HL-60 (cell line): Measurements from ENCODE around the gene ZNF575.

Source experiments
- CTCF ChIP-seq: IDR thresholded peaks from one replicate; pipeline ENCODE4 v1.5.1; 2011; ENCODE audit warnings: low read length, control low read depth, inconsistent platforms; ENCODE audit not compliant: insufficient read depth
- GABPA ChIP-seq: IDR thresholded peaks from 2 replicates; pipeline ENCODE4 v1.6.1; 2012; ENCODE audit warnings: low read depth
- POLR2AphosphoS5 ChIP-seq: IDR thresholded peaks from 2 replicates; pipeline ENCODE4 v1.6.1; 2012; ENCODE audit warnings: low read depth
- REST ChIP-seq: IDR thresholded peaks from 2 replicates; pipeline ENCODE4 v1.6.1; 2012; ENCODE audit warnings: low read depth; ENCODE audit not compliant: insufficient replicate concordance
- SPI1 ChIP-seq: IDR thresholded peaks from 2 replicates; pipeline ENCODE4 v1.6.1; 2012; ENCODE audit warnings: low read depth, mild to moderate bottlenecking, borderline replicate concordance

GRCh38 chr19:43563816-43564457 is 30.9 kb downstream of the ZNF575 start:
- TF ChIP-seq CTCF (no peak), REST (no peak), SPI1 (no peak), GABPA (no peak), POLR2AphosphoS5 (no peak)
